ENCODE measurements around the gene ZNF593OS.

The ZNF593OS gene

DNA sequence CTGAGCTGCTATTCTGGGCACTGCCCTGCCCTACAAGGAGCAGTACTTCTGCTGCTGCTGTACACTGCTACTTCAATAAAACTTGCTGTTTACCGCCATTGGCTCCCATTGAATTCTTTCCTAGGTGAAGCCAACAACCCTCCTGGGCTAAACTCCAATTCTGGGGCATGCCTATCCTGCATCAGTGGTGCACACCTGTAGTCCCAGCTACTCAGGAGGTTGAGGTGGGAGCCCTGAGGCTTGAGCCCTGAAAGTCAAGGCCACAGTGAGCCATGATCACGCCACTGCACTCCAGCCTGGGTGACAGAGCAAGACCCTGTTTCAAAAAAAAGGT lies 38.8 kb downstream of the ZNF593OS start:
- Histone ChIP-seq H3K4me1 (ENCODE audit: insufficient read depth, low read length) (0 out of 2 replicates have a peak, but pooled peaks cover under 1% of the 10 kb centered on the region), H3K9me3 (ENCODE audit: control insufficient read depth, insufficient read depth, low read length) (no peaks in the 10 kb centered on the region), H3K9ac (ENCODE audit: low read depth, low read length) (no peak overlapping the region), H3K36me3 (ENCODE audit: insufficient read depth, low read length) (no peaks in the 10 kb centered on the region)

DNA sequence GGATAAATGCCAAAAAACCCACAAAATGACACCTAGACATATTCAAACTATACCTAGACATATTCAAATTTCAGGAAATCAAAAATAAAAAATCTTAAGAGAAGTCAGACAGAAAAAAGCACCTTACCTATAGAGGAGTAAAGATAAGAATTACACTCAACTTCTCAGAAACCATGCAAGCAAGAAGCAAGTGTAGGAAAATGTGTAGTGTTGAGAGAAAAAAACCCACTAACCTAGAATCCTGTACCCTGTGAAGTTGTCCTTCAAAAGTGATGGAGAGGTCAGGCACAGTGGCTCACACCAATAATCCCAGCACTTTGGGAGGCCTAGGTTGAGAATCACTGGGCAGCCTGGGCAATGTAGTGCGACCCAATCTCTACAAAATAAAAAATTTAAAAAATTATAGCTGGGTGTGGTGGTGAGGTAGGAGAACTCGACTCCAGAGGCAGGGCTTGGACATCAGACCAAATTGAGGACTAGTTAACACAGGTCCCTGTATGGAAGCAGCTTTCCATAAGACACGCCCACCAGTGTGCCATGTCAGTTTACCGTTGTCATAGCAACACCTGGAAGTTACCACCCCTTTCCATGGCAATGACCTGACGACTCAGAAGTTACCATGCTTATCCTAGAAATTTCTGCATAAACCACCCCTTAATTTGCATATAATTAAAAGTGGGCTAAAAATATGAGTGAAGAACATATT lies 39.4 kb downstream of the ZNF593OS start:
- no peaks in the 10 kb centered on the region for H3K36me3 ChIP-seq (ENCODE audit: insufficient read depth, low read length)
- H3K9ac ChIP-seq (ENCODE audit: low read depth, low read length): no peak overlapping the region
- H3K9me3 ChIP-seq (ENCODE audit: control insufficient read depth, insufficient read depth, low read length): no peaks in the 10 kb centered on the region
- H3K4me1 ChIP-seq (ENCODE audit: insufficient read depth, low read length): peaks cover 6% of the 10 kb centered on the region; the same call in 1 of the 2 replicates

DNA sequence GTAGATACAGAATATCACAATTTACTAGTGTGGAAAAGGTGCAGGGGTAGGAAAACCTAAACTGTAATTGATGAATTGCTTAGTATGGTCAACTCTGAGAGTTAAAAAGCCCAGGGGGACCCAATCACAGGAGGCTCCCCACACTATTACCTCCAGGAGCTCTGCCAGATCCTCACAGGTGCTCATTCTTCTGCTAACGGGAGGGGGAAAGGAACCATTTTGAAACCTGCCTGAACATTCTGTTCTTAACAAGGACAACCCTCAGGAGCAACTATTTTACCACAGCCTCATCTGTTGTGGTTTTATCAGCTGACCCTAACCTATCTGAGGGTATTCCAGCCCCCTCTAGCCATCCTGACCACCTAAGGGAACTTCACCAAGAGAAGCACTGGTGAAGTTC lies 40.9 kb downstream of the ZNF593OS start:
- Histone ChIP-seq H3K9me3 (ENCODE audit: control insufficient read depth, insufficient read depth, low read length) (no peaks in the 10 kb centered on the region), H3K4me1 (ENCODE audit: insufficient read depth, low read length) (peaks cover 16% of the 10 kb centered on the region), H3K36me3 (ENCODE audit: insufficient read depth, low read length) (no peaks in the 10 kb centered on the region), H3K9ac (ENCODE audit: low read depth, low read length) (no peak overlapping the region)

DNA sequence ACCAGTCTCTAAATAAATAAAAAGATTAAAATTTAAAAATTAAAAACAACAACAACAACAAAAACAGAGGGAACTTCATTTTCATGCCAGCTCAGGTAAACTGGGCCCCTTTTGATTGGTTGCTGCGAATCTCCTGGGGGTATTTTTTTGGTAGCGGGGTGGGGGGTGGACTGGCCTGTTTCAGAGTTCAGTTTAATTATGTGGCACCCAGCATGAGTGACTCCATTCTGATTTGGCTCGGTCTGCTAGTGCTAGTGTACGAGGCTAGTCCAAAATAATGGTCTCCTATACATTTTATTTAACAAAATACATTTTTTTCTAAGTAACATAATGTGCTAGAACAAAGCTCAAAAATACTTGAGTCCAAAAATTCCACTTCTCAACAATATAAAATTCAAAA lies 41.9 kb downstream of the ZNF593OS start:
- H3K36me3 ChIP-seq (ENCODE audit: insufficient read depth, low read length): no peaks in the 10 kb centered on the region
- H3K9ac ChIP-seq (ENCODE audit: low read depth, low read length): no peak overlapping the region
- peaks cover 16% of the 10 kb centered on the region for H3K4me1 ChIP-seq (ENCODE audit: insufficient read depth, low read length)
- no peaks in the 10 kb centered on the region for H3K9me3 ChIP-seq (ENCODE audit: control insufficient read depth, insufficient read depth, low read length)

DNA sequence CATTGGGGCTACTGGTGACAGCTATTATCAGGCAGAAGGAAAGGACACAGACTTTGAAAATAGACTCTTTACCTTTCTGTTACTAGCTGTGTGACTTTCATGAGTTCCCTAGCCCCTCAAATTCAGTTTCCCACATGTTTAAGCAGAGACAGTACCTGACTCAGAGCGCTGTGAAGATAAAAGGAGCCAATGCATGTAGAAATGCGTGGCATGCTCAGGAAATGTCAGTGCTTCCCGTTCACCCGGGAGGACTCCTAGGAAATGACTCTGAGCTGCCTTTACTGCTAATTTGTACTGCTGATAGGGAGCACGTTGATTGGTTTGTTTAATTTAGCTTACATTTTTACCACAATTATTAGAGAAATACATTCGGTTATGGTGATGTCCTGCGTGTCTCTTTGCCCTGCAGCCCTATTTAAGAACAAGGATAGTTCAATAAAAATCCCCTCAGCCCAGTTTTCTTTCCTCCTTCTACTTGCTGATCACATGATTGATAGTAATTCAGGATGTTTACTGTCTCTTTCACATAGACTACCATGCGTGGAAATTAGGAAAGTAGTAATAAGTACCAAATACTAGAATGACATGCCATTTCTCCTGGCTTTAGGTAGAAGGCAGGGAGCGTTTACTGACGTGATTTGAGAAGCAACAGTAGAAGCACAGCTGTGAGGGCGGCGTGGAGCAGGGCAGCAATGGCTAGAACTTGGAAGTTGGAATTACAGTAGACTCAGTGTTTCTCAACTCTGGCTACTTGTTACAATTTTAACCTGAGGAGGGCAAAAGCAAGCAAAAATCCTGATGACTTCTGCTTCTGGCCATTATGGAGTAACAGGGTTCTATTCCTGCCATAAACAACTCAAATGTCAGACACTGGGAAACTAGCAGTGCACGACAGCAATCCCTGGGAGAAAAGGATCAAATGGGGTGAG lies 44.1 kb downstream of the ZNF593OS start:
- H3K9ac ChIP-seq (ENCODE audit: low read depth, low read length): no peak overlapping the region
- H3K4me1 ChIP-seq (ENCODE audit: insufficient read depth, low read length): peaks cover 16% of the 10 kb centered on the region
- H3K36me3 ChIP-seq (ENCODE audit: insufficient read depth, low read length): no peaks in the 10 kb centered on the region
- no peaks in the 10 kb centered on the region for H3K9me3 ChIP-seq (ENCODE audit: control insufficient read depth, insufficient read depth, low read length)

DNA sequence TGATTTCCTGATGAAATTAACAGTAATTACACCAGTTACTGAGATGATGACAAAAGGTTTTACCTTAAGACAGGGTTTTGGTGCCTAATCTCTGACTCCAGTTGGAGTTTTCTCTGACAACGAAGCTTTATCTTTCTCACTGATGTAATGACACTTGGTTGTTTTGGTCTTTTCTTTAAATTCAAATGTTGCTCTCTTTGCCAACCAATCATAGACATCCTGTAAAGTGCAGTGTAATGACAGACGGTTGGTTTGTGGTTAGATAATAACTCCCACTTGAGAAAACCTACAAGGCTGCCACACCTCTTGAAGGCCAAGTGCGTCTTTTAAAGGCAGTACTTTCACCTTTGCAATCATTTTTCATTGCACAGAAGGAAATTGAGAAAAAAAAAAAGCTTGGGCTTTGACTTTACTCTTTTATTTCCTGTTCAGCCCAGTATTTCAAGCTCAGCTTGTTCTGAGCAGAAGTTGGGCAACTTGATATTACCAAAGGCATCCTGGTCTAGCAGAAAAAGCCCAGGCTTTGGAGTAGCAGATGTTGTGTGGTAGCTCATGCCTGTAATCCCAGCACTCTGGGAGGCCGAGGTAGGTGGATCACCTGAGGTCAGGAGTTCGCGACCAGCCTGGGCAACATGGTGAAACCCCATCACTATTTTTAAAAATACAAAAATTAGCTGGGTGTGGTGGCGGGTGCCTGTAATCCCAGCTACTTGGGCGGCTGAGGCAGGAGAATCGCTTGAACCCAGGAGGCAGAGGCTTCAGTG lies 45.1 kb downstream of the ZNF593OS start:
- Histone ChIP-seq H3K9me3 (ENCODE audit: control insufficient read depth, insufficient read depth, low read length) (no peaks in the 10 kb centered on the region), H3K9ac (ENCODE audit: low read depth, low read length) (no peak overlapping the region), H3K4me1 (ENCODE audit: insufficient read depth, low read length) (peaks cover 16% of the 10 kb centered on the region), H3K36me3 (ENCODE audit: insufficient read depth, low read length) (no peaks in the 10 kb centered on the region)

DNA sequence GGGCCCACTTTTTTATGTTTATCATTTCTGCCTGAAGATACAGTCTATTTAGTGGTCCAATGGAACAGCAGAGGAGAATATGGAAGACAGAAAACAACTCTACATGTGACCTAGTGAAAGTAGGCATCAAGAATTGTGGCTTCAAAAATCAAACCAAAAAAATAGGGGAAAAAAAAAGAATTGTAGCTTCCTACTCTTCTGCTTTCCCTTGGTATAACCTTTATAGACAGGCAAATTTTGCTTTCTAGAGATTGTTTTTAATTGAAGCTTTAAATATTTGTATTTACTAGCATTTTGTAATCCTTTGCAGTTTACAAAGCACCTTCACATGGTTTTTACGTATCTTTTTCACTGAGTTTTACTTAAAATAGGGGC lies 45.7 kb downstream of the ZNF593OS start:
- H3K9ac ChIP-seq (ENCODE audit: low read depth, low read length): no peak overlapping the region
- H3K4me1 ChIP-seq (ENCODE audit: insufficient read depth, low read length): peaks cover 16% of the 10 kb centered on the region
- no peaks in the 10 kb centered on the region for H3K9me3 ChIP-seq (ENCODE audit: control insufficient read depth, insufficient read depth, low read length)
- no peaks in the 10 kb centered on the region for H3K36me3 ChIP-seq (ENCODE audit: insufficient read depth, low read length)

DNA sequence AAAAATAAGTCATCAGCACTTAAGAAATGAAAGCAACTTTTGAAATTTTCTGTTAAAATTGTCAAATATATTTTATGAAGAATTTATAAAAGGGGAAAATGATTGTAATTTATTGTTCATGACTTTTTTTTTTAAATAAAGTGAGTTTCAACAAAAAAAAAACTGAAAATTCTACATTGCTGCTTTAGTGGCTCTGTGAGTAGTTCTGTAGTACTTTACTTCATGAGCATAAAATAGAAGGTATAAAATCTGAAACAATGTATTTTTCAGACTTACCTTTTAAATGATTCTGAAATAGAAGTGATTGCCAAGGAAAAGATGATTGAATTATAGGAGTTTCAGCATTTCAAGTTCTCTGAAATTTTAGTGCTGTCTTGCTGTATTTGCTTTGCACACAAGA lies 46.2 kb downstream of the ZNF593OS start:
- Histone ChIP-seq H3K4me1 (ENCODE audit: insufficient read depth, low read length) (peaks cover 16% of the 10 kb centered on the region), H3K9ac (ENCODE audit: low read depth, low read length) (no peak overlapping the region), H3K9me3 (ENCODE audit: control insufficient read depth, insufficient read depth, low read length) (no peaks in the 10 kb centered on the region), H3K36me3 (ENCODE audit: insufficient read depth, low read length) (no peaks in the 10 kb centered on the region)

DNA sequence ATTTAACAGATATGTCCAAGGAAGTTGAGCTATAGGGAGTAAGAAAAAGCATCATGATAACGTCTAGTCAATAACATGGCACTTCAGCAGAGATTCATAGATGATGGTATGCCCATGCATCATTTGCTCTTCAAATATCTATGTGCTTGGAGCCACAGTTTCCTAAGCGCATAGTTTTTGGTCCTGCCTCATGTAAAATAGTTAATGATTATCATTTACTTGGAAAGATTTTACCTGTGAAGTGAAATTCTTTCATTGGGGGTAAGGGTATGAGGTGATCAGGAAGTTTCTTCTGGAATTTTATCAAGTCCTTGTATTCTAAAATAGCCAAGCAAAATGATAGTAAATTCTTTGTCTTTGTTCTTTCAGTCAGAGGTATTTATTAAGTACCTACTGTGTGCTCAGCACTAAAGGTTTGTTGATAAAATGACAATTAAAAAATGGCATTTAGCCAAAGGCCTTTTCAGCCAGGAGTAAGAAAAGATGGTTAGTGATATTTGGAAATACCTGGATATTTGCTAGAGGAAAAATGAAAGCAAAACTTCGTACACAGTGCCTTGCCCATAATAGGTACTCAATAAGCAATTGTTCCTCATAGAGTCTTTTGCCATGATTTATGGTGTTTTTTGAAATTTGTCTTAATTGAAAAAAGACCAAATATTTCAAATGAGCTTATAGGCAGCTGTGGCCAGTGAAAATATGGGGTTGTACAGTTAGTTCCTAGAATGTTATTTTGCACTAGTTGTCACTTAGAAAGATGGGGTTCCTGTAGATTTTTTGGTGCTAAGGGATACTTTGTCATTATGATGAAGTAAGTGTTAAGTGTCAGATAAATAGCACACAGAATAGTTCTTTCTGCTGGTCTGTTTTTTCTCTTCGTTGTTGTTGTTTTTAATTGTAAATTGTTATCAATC lies 47.0 kb downstream of the ZNF593OS start:
- Histone ChIP-seq H3K36me3 (ENCODE audit: insufficient read depth, low read length) (no peaks in the 10 kb centered on the region), H3K9me3 (ENCODE audit: control insufficient read depth, insufficient read depth, low read length) (no peaks in the 10 kb centered on the region), H3K9ac (ENCODE audit: low read depth, low read length) (no peak overlapping the region), H3K4me1 (ENCODE audit: insufficient read depth, low read length) (peaks cover 16% of the 10 kb centered on the region)

DNA sequence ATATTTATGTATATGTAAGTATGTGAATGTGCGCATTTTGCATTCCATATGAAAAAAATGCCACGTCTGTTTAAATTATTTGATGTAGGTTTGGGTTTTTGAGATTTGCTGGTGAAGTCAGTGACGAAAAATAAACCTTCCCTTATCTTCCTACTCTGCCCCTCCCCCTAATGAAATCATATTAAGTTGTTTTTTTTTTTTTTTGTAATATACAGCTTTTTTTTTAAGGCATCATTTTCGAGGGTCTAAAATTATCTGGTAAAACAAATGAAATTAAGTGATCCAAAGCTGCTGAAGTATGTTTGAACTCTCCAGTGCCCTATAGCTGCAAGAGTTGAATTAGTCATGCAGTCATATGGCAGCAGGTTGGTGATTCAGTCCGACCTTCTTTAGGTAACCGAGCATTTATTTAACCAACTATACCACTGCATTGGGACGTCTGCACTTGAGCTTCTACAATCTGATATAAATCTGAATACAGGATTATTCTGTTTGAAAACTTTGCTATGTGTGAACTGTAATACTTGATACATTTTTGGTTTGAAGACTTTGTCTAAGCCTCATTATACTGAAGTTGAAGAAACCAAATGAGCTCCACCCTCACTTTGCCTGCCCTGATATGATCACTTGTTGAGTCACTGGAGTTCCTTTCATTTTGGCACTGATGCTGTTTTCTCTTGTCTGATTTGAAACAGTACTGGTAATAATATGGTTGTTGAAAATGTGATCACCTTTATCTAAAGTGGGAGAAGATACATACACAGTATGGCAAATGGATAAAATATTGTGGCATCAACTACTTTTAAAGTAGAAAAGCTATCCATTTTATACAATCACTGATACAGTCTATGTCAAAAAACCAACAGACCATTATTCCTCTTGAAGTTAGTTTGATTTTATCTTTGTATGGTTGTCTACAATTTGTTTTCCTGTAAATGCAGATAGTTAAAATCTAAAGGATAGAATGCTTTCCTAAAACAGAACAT lies 48.4 kb downstream of the ZNF593OS start:
- Histone ChIP-seq H3K9ac (ENCODE audit: low read depth, low read length) (no peak overlapping the region), H3K4me1 (ENCODE audit: insufficient read depth, low read length) (peaks cover 16% of the 10 kb centered on the region), H3K36me3 (ENCODE audit: insufficient read depth, low read length) (no peaks in the 10 kb centered on the region), H3K9me3 (ENCODE audit: control insufficient read depth, insufficient read depth, low read length) (no peaks in the 10 kb centered on the region)

DNA sequence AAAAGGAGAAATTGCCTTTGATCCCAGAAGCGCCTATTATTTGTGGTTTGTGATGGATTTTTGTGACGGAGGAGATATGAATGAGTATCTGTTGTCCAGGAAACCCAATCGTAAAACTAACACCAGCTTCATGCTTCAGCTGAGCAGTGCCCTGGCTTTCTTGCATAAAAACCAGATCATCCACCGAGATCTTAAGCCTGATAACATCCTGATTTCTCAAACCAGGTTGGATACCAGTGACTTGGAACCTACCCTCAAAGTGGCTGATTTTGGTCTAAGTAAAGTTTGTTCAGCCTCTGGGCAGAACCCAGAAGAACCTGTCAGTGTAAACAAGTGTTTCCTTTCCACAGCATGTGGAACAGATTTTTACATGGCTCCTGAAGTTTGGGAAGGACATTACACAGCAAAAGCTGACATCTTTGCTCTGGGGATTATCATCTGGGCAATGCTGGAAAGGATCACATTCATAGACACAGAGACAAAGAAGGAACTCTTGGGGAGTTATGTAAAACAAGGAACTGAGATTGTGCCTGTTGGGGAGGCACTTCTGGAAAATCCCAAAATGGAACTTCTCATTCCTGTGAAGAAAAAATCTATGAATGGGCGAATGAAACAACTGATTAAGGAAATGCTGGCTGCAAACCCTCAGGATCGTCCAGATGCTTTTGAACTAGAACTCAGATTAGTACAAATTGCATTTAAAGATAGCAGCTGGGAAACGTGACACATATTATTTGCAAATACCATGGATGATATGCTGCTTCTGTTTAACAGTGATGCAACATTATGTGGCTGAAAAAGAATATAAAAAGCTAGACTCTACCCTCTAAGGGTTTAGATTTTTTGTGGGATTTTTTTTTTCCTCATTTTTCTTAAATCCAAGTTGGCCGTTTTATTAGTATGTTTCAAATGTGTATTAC lies 49.5 kb downstream of the ZNF593OS start:
- Histone ChIP-seq H3K36me3 (ENCODE audit: insufficient read depth, low read length) (no peaks in the 10 kb centered on the region), H3K9ac (ENCODE audit: low read depth, low read length) (no peak overlapping the region), H3K4me1 (ENCODE audit: insufficient read depth, low read length) (peaks cover 8% of the 10 kb centered on the region), H3K9me3 (ENCODE audit: control insufficient read depth, insufficient read depth, low read length) (no peaks in the 10 kb centered on the region)

DNA sequence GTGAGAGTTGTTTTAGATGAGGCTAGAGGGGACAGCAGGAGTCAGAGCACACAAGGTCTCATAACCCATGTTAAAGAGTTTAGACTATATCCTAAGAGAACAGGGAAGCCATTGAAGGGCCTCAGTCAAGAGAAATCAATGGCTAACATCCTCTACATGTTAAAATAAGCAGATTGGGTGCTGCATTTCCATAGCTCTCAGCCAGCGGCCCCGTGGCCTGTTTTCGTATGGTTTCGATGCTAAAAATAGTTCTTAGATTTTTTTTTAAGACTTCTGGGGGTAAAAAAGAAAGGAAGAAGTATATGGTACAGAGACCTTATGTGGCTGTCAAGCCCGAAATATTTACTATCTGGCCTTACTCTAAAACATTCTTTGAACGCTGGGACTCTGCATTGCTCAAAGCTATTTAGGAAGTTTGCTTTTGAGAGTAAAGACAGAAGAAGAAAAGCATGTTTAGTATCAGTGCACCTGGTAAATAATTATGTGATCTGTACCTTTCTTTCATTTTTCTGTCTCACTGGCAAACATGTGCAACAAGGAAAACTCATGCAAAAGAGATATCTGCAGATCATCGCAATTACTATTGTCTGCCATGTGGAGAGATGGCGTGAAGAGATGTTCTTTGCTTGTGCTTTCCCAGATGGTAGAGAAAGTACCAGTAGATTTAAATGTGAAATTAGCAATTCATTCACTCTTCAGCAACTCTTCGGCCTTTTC lies 51.6 kb downstream of the ZNF593OS start:
- no peaks in the 10 kb centered on the region for H3K36me3 ChIP-seq (ENCODE audit: insufficient read depth, low read length)
- no peak overlapping the region for H3K9ac ChIP-seq (ENCODE audit: low read depth, low read length)
- no peaks in the 10 kb centered on the region for H3K9me3 ChIP-seq (ENCODE audit: control insufficient read depth, insufficient read depth, low read length)
- H3K4me1 ChIP-seq (ENCODE audit: insufficient read depth, low read length): no peaks in the 10 kb centered on the region
